ENCODE results near the gene DRAM1.
A peak's percentile ranks its signal among the peaks of the same experiment; 100 is the strongest.

Gene DRAM1

GRCh38 chr12:101948365-101948764 lies 71.0 kb downstream of the DRAM1 start:
- no peak overlapping the region for H3K4me3 ChIP-seq (ENCODE audit: low read length)
- no peaks in the 10 kb centered on the region for H3K9me3 ChIP-seq (ENCODE audit: insufficient read depth, low read length)
- H3K4me1 ChIP-seq (ENCODE audit: low read length), result peaks cover 22% of the 10 kb centered on the region
- peaks cover 4% of the 10 kb centered on the region; the same call in 1 of the 2 replicates for H4K20me1 ChIP-seq (ENCODE audit: insufficient read depth, low read length)
- H3K79me2 ChIP-seq (ENCODE audit: low read length), result peaks cover 26% of the 10 kb centered on the region
- H3K9ac ChIP-seq (ENCODE audit: low read length), result no peak overlapping the region
- no peak overlapping the region for H3K27ac ChIP-seq (ENCODE audit: low read length)
- H2AFZ ChIP-seq (ENCODE audit: low read depth, low read length), result no peak overlapping the region
- TF ChIP-seq EZH2phosphoT487 (IDR thresholded peaks at IDR 0.05; ENCODE audit: low read depth), result no peak
- TF ChIP-seq, protein P1, sequence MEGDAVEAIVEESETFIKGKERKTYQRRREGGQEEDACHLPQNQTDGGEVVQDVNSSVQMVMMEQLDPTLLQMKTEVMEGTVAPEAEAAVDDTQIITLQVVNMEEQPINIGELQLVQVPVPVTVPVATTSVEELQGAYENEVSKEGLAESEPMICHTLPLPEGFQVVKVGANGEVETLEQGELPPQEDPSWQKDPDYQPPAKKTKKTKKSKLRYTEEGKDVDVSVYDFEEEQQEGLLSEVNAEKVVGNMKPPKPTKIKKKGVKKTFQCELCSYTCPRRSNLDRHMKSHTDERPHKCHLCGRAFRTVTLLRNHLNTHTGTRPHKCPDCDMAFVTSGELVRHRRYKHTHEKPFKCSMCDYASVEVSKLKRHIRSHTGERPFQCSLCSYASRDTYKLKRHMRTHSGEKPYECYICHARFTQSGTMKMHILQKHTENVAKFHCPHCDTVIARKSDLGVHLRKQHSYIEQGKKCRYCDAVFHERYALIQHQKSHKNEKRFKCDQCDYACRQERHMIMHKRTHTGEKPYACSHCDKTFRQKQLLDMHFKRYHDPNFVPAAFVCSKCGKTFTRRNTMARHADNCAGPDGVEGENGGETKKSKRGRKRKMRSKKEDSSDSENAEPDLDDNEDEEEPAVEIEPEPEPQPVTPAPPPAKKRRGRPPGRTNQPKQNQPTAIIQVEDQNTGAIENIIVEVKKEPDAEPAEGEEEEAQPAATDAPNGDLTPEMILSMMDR (IDR thresholded peaks at IDR 0.05; ENCODE audit: low read depth, low read length), result no peak
- no peaks in the 10 kb centered on the region for H3K27me3 ChIP-seq (ENCODE audit: low read depth, low read length)
- no peak overlapping the region for H3K4me2 ChIP-seq (ENCODE audit: low read length)
- H3K36me3 ChIP-seq (replicated peaks; ENCODE audit: low read depth, low read length), result peaks cover 75% of the 10 kb centered on the region

- H3K9me3 ChIP-seq (ENCODE audit: insufficient read depth, low read length), result no peaks in the 10 kb centered on the region
- peaks cover 22% of the 10 kb centered on the region for H3K4me1 ChIP-seq (ENCODE audit: low read length)
- peak overlapping the region; percentile 35 for H3K4me2 ChIP-seq (ENCODE audit: low read length)
- H3K9ac ChIP-seq (ENCODE audit: low read length), result no peak overlapping the region
- no peaks in the 10 kb centered on the region for H3K27me3 ChIP-seq (ENCODE audit: low read depth, low read length)
- H2AFZ ChIP-seq (ENCODE audit: low read depth, low read length), result 0 out of 2 replicates have a peak overlapping the region, but pooled peaks have one; percentile 16
- peaks cover 4% of the 10 kb centered on the region; the same call in 1 of the 2 replicates for H4K20me1 ChIP-seq (ENCODE audit: insufficient read depth, low read length)
- TF ChIP-seq EZH2phosphoT487 (IDR thresholded peaks at IDR 0.05; ENCODE audit: low read depth), result no peak
- TF ChIP-seq, protein P1 (IDR thresholded peaks at IDR 0.05; ENCODE audit: low read depth, low read length), result no peak
- H3K27ac ChIP-seq (ENCODE audit: low read length), result peak overlapping the region; percentile 16
- peaks cover 36% of the 10 kb centered on the region for H3K79me2 ChIP-seq (ENCODE audit: low read length)
- peaks cover 79% of the 10 kb centered on the region for H3K36me3 ChIP-seq (replicated peaks; ENCODE audit: low read depth, low read length)
- no peak overlapping the region for H3K4me3 ChIP-seq (ENCODE audit: low read length)
Observed at GRCh38 chr12:101951002-101951670, 73.8 kb downstream of the DRAM1 start.

DNA sequence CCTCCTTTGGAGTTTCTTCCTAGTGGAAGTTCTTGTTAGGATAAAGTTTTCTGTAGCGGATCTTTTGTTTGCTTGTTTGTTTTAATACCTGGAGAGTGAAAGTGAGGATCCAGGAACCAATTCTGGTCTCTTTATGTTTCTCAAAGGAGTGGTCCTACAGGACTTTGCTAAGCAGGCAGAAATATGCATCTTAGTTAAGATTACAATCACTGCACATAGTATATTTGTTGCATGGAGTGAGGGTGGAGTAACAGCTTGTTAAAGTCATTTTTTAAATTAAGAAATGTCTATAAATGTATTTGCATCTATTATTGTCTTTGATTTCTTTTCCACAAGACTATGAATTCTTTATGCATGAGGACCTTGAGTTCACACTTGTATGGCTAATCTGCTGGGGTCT lies 76.7 kb downstream of the DRAM1 start:
- Histone ChIP-seq H3K4me1 (ENCODE audit: low read length) (peaks cover 22% of the 10 kb centered on the region), H3K36me3 (replicated peaks; ENCODE audit: low read depth, low read length) (peaks cover 88% of the 10 kb centered on the region), H3K9me3 (ENCODE audit: insufficient read depth, low read length) (0 out of 2 replicates have a peak, but pooled peaks cover 4% of the 10 kb centered on the region), H3K4me2 (ENCODE audit: low read length) (no peak overlapping the region), H4K20me1 (ENCODE audit: insufficient read depth, low read length) (peaks cover 4% of the 10 kb centered on the region; the same call in 1 of the 2 replicates), H3K79me2 (ENCODE audit: low read length) (peaks cover 49% of the 10 kb centered on the region), H3K27me3 (ENCODE audit: low read depth, low read length) (no peaks in the 10 kb centered on the region), H3K4me3 (ENCODE audit: low read length) (no peak overlapping the region), H2AFZ (ENCODE audit: low read depth, low read length) (no peak overlapping the region), H3K9ac (ENCODE audit: low read length) (no peak overlapping the region), H3K27ac (ENCODE audit: low read length) (no peak overlapping the region)
- no peak for TF ChIP-seq EZH2phosphoT487 (IDR thresholded peaks at IDR 0.05; ENCODE audit: low read depth)
- TF ChIP-seq, protein P1 (IDR thresholded peaks at IDR 0.05; ENCODE audit: low read depth, low read length), result no peak

DNA sequence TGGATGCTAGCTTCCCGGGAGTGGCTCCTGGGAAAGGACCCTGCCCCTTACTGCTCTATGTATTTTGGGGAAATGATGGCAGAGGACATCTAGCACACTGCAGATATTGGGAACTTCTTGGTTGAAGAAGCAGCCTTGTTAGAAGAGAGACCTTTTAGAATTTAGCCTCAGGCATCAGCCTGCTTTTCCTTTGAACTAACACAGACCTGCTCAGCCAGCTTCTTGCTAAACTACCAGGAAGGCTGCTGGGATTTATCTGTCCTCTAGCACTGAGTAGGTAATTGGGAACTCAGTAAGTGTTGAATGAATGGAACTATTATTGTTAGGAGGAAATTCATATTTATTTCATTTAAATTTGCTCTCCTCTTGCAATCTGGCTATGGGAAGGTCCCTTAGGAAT lies 77.3 kb downstream of the DRAM1 start:
- peaks cover 4% of the 10 kb centered on the region; the same call in 1 of the 2 replicates for H4K20me1 ChIP-seq (ENCODE audit: insufficient read depth, low read length)
- H3K27me3 ChIP-seq (ENCODE audit: low read depth, low read length), result no peaks in the 10 kb centered on the region
- H3K4me1 ChIP-seq (ENCODE audit: low read length), result peaks cover 21% of the 10 kb centered on the region
- H3K36me3 ChIP-seq (replicated peaks; ENCODE audit: low read depth, low read length), result peaks cover 87% of the 10 kb centered on the region
- no peak overlapping the region for H2AFZ ChIP-seq (ENCODE audit: low read depth, low read length)
- no peak overlapping the region for H3K9ac ChIP-seq (ENCODE audit: low read length)
- no peak overlapping the region for H3K4me2 ChIP-seq (ENCODE audit: low read length)
- H3K4me3 ChIP-seq (ENCODE audit: low read length), result no peak overlapping the region
- H3K27ac ChIP-seq (ENCODE audit: low read length), result no peak overlapping the region
- 0 out of 2 replicates have a peak, but pooled peaks cover 4% of the 10 kb centered on the region for H3K9me3 ChIP-seq (ENCODE audit: insufficient read depth, low read length)
- peaks cover 49% of the 10 kb centered on the region for H3K79me2 ChIP-seq (ENCODE audit: low read length)
- no peak for TF ChIP-seq EZH2phosphoT487 (IDR thresholded peaks at IDR 0.05; ENCODE audit: low read depth)
- TF ChIP-seq, protein P1 (IDR thresholded peaks at IDR 0.05; ENCODE audit: low read depth, low read length), result no peak
